GM12801 (cell line): Measurements from ENCODE around the gene DOK6.

Source experiments
- CTCF ChIP-seq: IDR thresholded peaks from one replicate; pipeline ENCODE4 v1.5.1; 2011; ENCODE audit warnings: control low read depth; ENCODE audit not compliant: insufficient read length; ENCODE audit errors: extremely low read depth

Gene DOK6

GRCh38 chr18:69659142-69659651, 258.5 kb downstream of the DOK6 start:
- TF ChIP-seq CTCF: no peak

- TF ChIP-seq CTCF: no peak
These were observed 263.7 kb downstream of the DOK6 start for GRCh38 chr18:69664399-69664798.

GRCh38 chr18:69674292-69674877, 273.7 kb downstream of the DOK6 start:
- TF ChIP-seq CTCF: no peak

DNA sequence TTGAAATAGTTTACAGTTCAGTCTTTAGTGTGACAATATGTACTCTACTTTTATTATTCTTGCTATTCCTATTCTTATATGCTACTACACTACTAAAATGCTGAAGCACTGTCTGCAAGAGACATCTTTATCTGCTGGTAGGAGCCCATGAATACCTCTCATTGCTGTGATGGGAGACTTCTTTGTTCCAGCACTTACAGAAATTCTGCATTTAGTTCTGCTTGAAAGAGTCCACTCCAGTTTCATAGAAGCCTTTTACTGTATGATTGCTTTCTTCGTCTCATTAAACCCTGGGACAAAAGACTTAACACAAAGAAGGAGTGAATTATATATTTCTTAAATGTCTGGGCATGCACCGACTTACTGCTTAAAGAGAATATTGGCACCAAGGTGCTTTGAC, 274.3 kb downstream of the DOK6 start:
- TF ChIP-seq CTCF: no peak

DNA sequence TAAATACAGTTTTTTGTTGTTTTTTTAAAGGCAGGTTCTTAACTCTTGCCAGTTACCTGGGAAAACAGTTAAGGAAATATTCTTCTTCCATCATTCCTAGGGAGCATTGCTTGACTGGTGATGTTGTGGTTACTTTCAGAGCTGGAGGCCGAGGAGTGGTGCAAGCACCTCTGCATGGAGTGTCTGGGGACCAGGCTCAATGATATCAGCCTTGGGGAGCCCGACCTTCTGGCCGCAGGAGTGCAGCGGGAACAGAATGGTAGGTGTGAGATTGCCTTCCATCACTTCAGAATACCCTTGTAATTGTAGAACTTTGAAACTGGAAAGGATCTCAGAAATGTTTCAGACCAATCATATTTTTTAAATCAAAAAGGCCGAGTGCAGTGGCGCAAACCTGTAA, 276.9 kb downstream of the DOK6 start:
- no peak for TF ChIP-seq CTCF

GRCh38 chr18:69680123-69680522, 279.4 kb downstream of the DOK6 start:
- no peak for TF ChIP-seq CTCF

DNA sequence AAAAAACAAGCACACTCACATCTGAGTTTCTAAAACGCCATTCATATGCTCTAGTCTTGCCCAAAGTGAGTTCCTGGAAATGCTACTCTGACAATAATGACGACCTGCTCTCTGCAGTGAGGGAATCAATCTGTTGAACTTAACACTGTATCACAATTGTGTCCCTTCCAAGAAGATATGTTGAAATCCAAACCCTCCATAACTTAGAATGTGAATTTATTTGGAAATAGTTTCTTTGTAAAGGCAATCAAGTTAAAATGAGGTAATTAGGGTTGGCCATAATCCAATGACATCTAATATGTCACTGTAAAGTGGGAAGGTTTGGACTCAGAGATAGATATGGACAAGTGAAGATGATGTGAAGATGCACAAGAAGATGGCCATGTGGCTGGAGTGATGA, 282.5 kb downstream of the DOK6 start:
- TF ChIP-seq CTCF: no peak
